ENCODE results near the gene PHACTR4.
"Not testable (repeated sequence)": the region's sequence is repeated elsewhere in the genome, so short reads cannot be mapped to it uniquely, and the experiment has no call there.

PHACTR4 gene

DNA sequence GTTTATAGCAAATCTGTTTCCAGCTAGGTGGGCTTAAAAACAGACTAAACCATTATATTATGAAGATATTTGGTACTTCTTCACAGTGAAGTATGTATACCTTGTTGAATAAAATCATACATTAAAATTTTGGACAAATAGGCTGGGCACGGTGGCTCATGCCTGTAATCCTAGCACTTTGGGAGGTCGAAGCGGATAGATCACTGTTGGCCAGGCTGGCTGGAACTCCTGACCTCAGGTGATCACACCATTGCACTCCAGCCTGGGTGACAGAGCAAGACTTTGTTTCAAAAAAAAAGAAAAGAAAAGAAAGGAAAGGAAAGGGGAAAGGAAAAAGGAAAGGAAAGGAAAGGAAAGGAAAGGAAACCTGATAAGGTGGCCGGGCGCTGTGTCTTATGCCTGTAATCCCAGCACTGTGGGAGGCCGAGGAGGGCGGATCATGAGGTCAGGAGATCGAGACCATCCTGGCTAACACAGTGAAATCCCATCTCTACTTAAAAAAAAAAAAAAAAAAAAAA is 78.6 kb downstream of the PHACTR4 start:
- not testable (repeated sequence) for H3K9me3 ChIP-seq (ENCODE audit: control insufficient read depth, low read length); H3K4me1 ChIP-seq (ENCODE audit: control insufficient read depth, insufficient read depth, low read length); H3K27ac ChIP-seq (ENCODE audit: insufficient read depth, low read depth, low read length, poor library complexity, severe bottlenecking); H3K4me3 ChIP-seq (ENCODE audit: insufficient read depth, low read depth, low read length); H3K36me3 ChIP-seq (ENCODE audit: control insufficient read depth, insufficient read depth, low read length); H3K27me3 ChIP-seq (ENCODE audit: control insufficient read depth, insufficient read depth, low read length, poor library complexity, severe bottlenecking)
- 95 to 96% methylated on average over 7 to 8 of the region's 8 CpGs for WGBS, 2 experiments

DNA sequence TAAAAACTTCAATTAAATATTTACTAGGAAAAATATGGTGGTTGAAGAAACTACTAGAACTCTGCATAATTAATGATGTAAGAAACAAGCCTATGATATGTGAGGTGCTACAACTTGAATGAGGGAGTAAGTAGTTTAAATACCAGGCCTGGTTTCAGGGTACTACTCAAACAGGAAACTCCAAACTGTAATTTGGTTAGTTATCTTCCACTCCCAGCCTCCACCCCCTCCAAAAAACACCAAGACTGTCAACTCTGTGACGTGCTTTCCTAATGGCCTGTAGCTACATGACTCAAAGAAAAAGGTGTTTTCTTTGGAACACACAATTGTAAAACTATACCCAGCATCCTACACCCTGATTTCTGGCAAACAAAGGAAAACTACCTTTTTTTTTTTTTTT is 80.4 kb downstream of the PHACTR4 start:
- 85 to 87% methylated on average over 1 of the region's 1 CpG for WGBS, 2 experiments
- no peaks in the 10 kb centered on the region for H3K9me3 ChIP-seq (ENCODE audit: control insufficient read depth, low read length)
- H3K36me3 ChIP-seq (ENCODE audit: control insufficient read depth, insufficient read depth, low read length) = no peaks in the 10 kb centered on the region
- H3K27me3 ChIP-seq (ENCODE audit: control insufficient read depth, insufficient read depth, low read length, poor library complexity, severe bottlenecking) = no peaks in the 10 kb centered on the region
- H3K4me3 ChIP-seq (ENCODE audit: insufficient read depth, low read depth, low read length) = no peak overlapping the region
- no peaks in the 10 kb centered on the region for H3K4me1 ChIP-seq (ENCODE audit: control insufficient read depth, insufficient read depth, low read length)
- no peak overlapping the region for H3K27ac ChIP-seq (ENCODE audit: insufficient read depth, low read depth, low read length, poor library complexity, severe bottlenecking)

DNA sequence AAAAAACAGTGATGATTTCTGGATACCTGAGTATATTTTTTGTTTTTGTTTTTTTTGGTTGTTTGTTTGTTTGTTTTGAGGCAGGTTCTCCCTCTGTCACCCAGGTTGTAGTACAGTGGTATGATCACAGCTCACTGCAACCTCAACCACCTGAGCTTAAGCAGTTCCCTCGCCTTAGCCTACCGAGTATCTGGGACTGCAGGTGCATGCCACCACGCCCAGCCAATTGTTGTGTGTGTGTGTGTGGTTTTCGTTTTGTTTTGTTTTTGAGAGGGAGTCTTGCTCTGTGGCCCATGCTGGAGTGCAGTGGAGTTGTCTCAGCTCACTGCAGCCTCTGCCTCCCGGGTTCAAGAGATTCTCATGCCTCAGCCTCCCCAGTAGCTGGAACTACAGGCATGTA is 81.0 kb downstream of the PHACTR4 start:
- no peak overlapping the region for H3K27ac ChIP-seq (ENCODE audit: insufficient read depth, low read depth, low read length, poor library complexity, severe bottlenecking)

DNA sequence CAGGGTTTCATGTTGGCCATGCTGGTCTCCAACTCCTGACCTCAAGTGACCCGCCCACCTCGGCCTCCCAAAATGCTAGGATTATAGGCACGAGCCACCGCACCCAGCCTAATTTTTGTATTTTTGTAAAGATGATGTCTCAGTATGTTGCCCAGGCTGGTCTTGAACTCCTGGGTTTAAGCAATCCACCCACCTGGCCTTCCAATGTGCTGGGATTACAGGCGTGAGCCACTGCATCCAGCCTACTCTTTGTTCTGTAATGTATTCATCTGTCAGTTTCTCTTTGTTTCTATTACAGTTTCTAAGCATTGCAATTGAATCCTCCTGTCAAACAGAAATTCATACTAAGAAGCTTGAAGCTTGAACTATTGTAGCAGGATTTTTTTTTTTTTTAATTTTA is 81.5 kb downstream of the PHACTR4 start:
- no peaks in the 10 kb centered on the region for H3K4me1 ChIP-seq (ENCODE audit: control insufficient read depth, insufficient read depth, low read length)
- no peaks in the 10 kb centered on the region for H3K9me3 ChIP-seq (ENCODE audit: control insufficient read depth, low read length)
- no peaks in the 10 kb centered on the region for H3K36me3 ChIP-seq (ENCODE audit: control insufficient read depth, insufficient read depth, low read length)
- 93 to 94% methylated on average over 5 of the region's 5 CpGs for WGBS, 2 experiments
- no peak overlapping the region for H3K4me3 ChIP-seq (ENCODE audit: insufficient read depth, low read depth, low read length)
- H3K27me3 ChIP-seq (ENCODE audit: control insufficient read depth, insufficient read depth, low read length, poor library complexity, severe bottlenecking) = no peaks in the 10 kb centered on the region
- H3K27ac ChIP-seq (ENCODE audit: insufficient read depth, low read depth, low read length, poor library complexity, severe bottlenecking) = no peak overlapping the region

More for the DNA sequence above, 81.0 kb downstream of the PHACTR4 start:
- WGBS, 2 experiments = 92 to 96% methylated on average over 5 of the region's 5 CpGs
- H3K27me3 ChIP-seq (ENCODE audit: control insufficient read depth, insufficient read depth, low read length, poor library complexity, severe bottlenecking) = no peaks in the 10 kb centered on the region
- no peaks in the 10 kb centered on the region for H3K9me3 ChIP-seq (ENCODE audit: control insufficient read depth, low read length)
- H3K4me1 ChIP-seq (ENCODE audit: control insufficient read depth, insufficient read depth, low read length) = no peaks in the 10 kb centered on the region
- H3K36me3 ChIP-seq (ENCODE audit: control insufficient read depth, insufficient read depth, low read length) = no peaks in the 10 kb centered on the region
- H3K4me3 ChIP-seq (ENCODE audit: insufficient read depth, low read depth, low read length) = no peak overlapping the region

DNA sequence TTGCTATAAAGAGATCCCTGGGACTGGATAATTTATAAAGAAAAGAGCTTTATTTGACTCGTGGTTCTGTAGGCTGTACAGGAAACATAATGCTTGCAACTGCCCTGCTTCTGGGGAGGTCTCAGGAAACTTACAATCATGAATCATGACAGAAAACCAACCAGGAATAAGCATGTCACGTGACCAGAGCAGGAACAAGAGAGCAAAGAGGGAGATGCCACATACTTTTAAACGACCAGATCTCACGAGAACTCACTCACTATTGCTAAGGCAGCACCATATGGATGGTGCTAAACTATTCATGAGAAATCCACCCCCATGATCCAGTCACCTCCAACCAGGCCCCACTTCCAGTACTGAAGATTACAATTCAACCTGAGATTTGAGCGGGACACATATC is 86.5 kb downstream of the PHACTR4 start:
- H3K27ac ChIP-seq (ENCODE audit: insufficient read depth, low read depth, low read length, poor library complexity, severe bottlenecking) = no peak overlapping the region
- H3K27me3 ChIP-seq (ENCODE audit: control insufficient read depth, insufficient read depth, low read length, poor library complexity, severe bottlenecking) = no peaks in the 10 kb centered on the region
- no peaks in the 10 kb centered on the region for H3K36me3 ChIP-seq (ENCODE audit: control insufficient read depth, insufficient read depth, low read length)
- no peak overlapping the region for H3K4me3 ChIP-seq (ENCODE audit: insufficient read depth, low read depth, low read length)
- 90 to 91% methylated on average over 5 of the region's 5 CpGs for WGBS, 2 experiments
- no peaks in the 10 kb centered on the region for H3K9me3 ChIP-seq (ENCODE audit: control insufficient read depth, low read length)
- no peaks in the 10 kb centered on the region for H3K4me1 ChIP-seq (ENCODE audit: control insufficient read depth, insufficient read depth, low read length)

DNA sequence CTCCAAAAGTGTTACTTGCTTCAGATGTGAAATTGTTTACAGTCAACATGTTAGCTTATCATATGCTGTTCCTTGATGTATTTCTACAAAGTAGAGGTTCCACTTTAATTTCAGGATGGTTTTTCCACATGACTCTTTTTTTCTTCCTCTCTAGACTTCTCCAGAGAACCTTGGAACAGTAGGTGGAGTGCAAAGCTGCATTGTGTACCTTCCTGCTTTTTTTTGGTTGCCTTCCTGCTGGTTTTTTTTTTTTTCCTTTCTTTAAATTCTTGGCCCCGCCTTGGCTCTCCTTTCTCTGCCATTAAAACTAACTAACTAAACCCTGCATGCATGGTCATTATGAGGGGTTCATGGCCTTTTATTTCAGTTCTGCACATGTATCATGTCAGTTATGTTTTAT is 88.1 kb downstream of the PHACTR4 start:
- Histone ChIP-seq H3K9me3 (ENCODE audit: control insufficient read depth, low read length) (no peaks in the 10 kb centered on the region), H3K4me1 (ENCODE audit: control insufficient read depth, insufficient read depth, low read length) (no peaks in the 10 kb centered on the region)
- WGBS, 2 experiments = 79 to 100% methylated on average over 1 of the region's 1 CpG

DNA sequence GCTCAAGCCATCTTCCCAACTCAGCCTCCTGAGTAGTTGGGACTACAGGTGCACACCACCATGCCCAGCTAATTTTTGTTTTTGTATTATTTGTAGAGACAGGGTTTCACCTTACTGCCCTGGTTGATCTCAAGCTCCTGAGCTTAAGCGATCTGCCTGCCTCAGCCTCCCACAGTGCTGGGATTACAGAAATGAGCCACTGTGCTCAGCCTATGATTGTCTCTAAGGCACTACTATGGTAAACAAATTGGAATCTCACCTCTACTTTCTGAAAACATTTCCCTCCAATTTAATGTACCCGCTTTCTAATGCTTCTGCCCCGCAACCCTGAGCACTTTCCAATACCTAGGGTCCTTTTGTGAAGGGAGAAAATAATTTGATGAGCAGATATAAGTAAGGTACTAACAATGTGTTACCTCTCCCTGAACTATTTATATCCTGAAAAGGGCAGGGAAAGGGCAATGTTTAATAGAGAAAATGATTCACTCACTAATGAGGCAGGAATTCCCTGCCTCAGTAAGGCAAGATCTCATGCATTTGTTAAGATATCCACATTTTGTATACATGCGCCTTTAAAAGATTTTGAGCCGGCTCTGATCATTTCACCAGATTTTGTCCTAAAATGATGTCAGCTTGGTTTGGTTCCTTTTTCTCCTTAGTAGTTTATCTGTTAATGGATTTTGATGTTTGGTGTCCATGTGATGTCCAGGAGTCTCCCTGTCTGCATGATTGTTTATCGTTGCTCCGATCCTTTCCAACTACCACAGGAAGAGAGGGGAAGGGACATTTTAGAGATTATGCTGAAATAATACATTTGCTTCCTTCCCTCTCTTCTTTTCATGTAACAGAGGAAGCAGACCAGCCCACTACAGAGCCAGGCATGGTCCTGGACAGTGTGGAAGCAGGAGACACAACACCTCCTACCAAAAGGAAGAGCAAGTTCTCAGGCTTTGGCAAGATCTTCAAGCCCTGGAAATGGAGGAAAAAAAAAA is 89.0 kb downstream of the PHACTR4 start:
- H3K27me3 ChIP-seq (ENCODE audit: control insufficient read depth, insufficient read depth, low read length, poor library complexity, severe bottlenecking) = no peaks in the 10 kb centered on the region
- H3K27ac ChIP-seq (ENCODE audit: insufficient read depth, low read depth, low read length, poor library complexity, severe bottlenecking) = no peak overlapping the region
- no peaks in the 10 kb centered on the region for H3K4me1 ChIP-seq (ENCODE audit: control insufficient read depth, insufficient read depth, low read length)
- H3K36me3 ChIP-seq (ENCODE audit: control insufficient read depth, insufficient read depth, low read length) = no peaks in the 10 kb centered on the region
- no peaks in the 10 kb centered on the region for H3K9me3 ChIP-seq (ENCODE audit: control insufficient read depth, low read length)
- 95 to 97% methylated on average over 3 to 7 of the region's 7 CpGs for WGBS, 2 experiments
- H3K4me3 ChIP-seq (ENCODE audit: insufficient read depth, low read depth, low read length) = no peak overlapping the region

More for the DNA sequence above, 88.1 kb downstream of the PHACTR4 start:
- H3K27me3 ChIP-seq (ENCODE audit: control insufficient read depth, insufficient read depth, low read length, poor library complexity, severe bottlenecking) = no peaks in the 10 kb centered on the region
- H3K27ac ChIP-seq (ENCODE audit: insufficient read depth, low read depth, low read length, poor library complexity, severe bottlenecking) = no peak overlapping the region
- no peak overlapping the region for H3K4me3 ChIP-seq (ENCODE audit: insufficient read depth, low read depth, low read length)
- no peaks in the 10 kb centered on the region for H3K36me3 ChIP-seq (ENCODE audit: control insufficient read depth, insufficient read depth, low read length)

DNA sequence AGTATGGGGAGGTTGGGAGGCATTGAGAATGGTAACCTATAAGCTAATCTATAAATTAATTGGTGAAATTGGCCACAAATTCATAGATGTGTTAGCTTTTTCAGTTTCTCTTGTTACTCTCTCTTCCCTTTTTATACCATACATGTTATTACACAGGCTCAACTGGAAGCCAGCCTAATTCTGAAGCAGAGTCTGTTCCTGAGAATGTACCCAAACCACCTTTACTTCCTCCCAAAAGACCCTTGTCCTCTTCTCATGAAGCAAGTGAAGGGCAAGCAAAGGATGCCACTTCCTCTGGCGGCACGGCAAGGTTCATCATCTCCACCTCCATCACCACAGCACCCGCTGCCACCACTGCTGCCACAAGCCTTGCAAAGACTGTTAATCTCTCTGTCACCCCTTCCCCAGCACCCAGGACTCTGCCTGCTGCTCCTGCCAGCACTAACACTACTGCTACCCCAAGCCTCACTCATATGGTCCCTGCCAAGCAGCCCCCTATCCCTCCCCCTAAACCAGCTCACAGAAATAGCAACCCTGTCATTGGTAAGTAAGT is 96.8 kb downstream of the PHACTR4 start:
- WGBS, 2 experiments = 94 to 96% methylated on average over 3 of the region's 3 CpGs
- Histone ChIP-seq H3K4me1 (ENCODE audit: control insufficient read depth, insufficient read depth, low read length) (no peaks in the 10 kb centered on the region), H3K4me3 (ENCODE audit: insufficient read depth, low read depth, low read length) (no peak overlapping the region), H3K27me3 (ENCODE audit: control insufficient read depth, insufficient read depth, low read length, poor library complexity, severe bottlenecking) (no peaks in the 10 kb centered on the region), H3K36me3 (ENCODE audit: control insufficient read depth, insufficient read depth, low read length) (peaks cover 18% of the 10 kb centered on the region), H3K9me3 (ENCODE audit: control insufficient read depth, low read length) (no peaks in the 10 kb centered on the region), H3K27ac (ENCODE audit: insufficient read depth, low read depth, low read length, poor library complexity, severe bottlenecking) (no peak overlapping the region)

DNA sequence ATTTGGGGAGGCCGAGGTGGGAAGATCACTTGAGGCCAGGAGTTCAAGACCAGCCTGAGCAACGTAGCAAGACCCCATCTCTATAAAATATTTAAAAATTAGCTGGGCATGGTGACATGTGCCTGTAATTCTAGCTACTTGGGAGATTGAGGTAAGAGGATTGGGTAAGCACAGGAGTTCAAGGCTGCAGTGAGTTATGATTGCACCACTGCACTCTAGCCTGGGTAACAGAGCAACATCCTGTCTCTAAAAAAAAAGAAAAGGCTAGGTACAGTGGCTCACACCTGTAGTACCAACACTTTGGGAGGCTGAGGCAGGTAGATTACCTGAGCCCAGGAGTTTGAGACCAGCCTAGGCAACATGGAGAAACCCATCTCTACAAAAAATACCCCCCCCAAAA is 100.6 kb downstream of the PHACTR4 start:
- H3K4me3 ChIP-seq (ENCODE audit: insufficient read depth, low read depth, low read length) = no peak overlapping the region
- peaks cover 26% of the 10 kb centered on the region for H3K36me3 ChIP-seq (ENCODE audit: control insufficient read depth, insufficient read depth, low read length)
- WGBS, 2 experiments = 64 to 90% methylated on average over 2 of the region's 2 CpGs

DNA sequence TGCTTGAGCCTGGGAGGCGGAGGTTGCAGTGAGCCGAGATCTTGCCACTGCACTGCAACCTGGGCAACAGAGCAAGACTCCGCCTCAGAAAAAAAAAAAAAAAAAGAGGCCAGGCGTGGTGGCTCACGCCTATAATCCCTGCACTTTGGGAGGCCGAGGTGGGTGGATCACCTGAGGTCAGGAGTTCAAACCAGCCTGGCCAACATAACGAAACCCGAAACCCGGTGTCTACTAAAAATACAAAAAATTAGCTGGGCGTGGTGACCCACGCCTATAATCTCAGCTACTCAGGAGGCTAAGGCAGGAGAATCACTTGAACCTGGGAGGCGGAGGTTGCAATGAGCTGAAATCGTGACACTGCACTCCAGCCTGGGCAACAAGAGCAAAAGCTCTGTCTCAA is 110.0 kb downstream of the PHACTR4 start:
- not testable (repeated sequence) for H3K27ac ChIP-seq (ENCODE audit: insufficient read depth, low read depth, low read length, poor library complexity, severe bottlenecking); H3K4me1 ChIP-seq (ENCODE audit: control insufficient read depth, insufficient read depth, low read length); H3K4me3 ChIP-seq (ENCODE audit: insufficient read depth, low read depth, low read length); H3K27me3 ChIP-seq (ENCODE audit: control insufficient read depth, insufficient read depth, low read length, poor library complexity, severe bottlenecking); H3K9me3 ChIP-seq (ENCODE audit: control insufficient read depth, low read length)
- H3K36me3 ChIP-seq (ENCODE audit: control insufficient read depth, insufficient read depth, low read length) = peaks cover 41% of the 10 kb centered on the region
- 95 to 97% methylated on average over 13 of the region's 13 CpGs for WGBS, 2 experiments

More for the DNA sequence above, 100.6 kb downstream of the PHACTR4 start:
- Histone ChIP-seq H3K27me3 (ENCODE audit: control insufficient read depth, insufficient read depth, low read length, poor library complexity, severe bottlenecking) (no peaks in the 10 kb centered on the region), H3K4me1 (ENCODE audit: control insufficient read depth, insufficient read depth, low read length) (no peaks in the 10 kb centered on the region), H3K9me3 (ENCODE audit: control insufficient read depth, low read length) (no peaks in the 10 kb centered on the region), H3K27ac (ENCODE audit: insufficient read depth, low read depth, low read length, poor library complexity, severe bottlenecking) (no peak overlapping the region)

Measured in ectodermal cell (in vitro differentiated cells).